ENCODE results near the gene CAPN5.
A peak's percentile ranks its signal among the peaks of the same experiment; 100 is the strongest.

GRCh38 chr11:77170107-77170506 lies 103.3 kb downstream of the CAPN5 start:
- TF ChIP-seq CTCF (conservative IDR thresholded peaks at IDR 0.05; ENCODE audit: low read depth in 2 of 2) (no peak), POLR2AphosphoS5 (IDR thresholded peaks at IDR 0.05; ENCODE audit: low read depth) (no peak), EZH2 (IDR thresholded peaks at IDR 0.05; ENCODE audit: low read depth, unreplicated experiment) (no peak), REST (IDR thresholded peaks at IDR 0.05; ENCODE audit: unreplicated experiment) (no peak), CREB1 (CRISPR knock-in tag; IDR thresholded peaks at IDR 0.05; ENCODE audit: low read depth) (no peak), EZH2phosphoT487 (IDR thresholded peaks at IDR 0.05; ENCODE audit: unreplicated experiment) (no peak), JUNB (IDR thresholded peaks at IDR 0.05; ENCODE audit: unreplicated experiment) (no peak), ZNF462 (CRISPR knock-in tag; IDR thresholded peaks at IDR 0.05) (peak; percentile 28; the same call in 1 of the 2 replicates), STAT1 (IDR thresholded peaks at IDR 0.05; ENCODE audit: unreplicated experiment) (no peak)

All from GM23338 (cell line).